ENCODE results near the gene TMPRSS9.
"Not testable (repeated sequence)": the region's sequence is repeated elsewhere in the genome, so short reads cannot be mapped to it uniquely, and the experiment has no call there.

TMPRSS9 gene

GRCh38 chr19:2343289-2343982, 16.6 kb upstream of the TMPRSS9 start:
- no peak for DNase-seq

GRCh38 chr19:2344381-2344870, 15.6 kb upstream of the TMPRSS9 start:
- no peak for DNase-seq

GRCh38 chr19:2345076-2345475, 15.0 kb upstream of the TMPRSS9 start:
- no peak for DNase-seq

- no peak for DNase-seq
Observed at GRCh38 chr19:2345794-2346663, 14.0 kb upstream of the TMPRSS9 start.

- DNase-seq, result not testable (repeated sequence)
Observed at GRCh38 chr19:2349818-2350217, 10.2 kb upstream of the TMPRSS9 start.

GRCh38 chr19:2350656-2351055, 9.4 kb upstream of the TMPRSS9 start:
- no peak for DNase-seq

GRCh38 chr19:2351591-2351990, 8.5 kb upstream of the TMPRSS9 start:
- DNase-seq, result no peak

GRCh38 chr19:2352121-2352520, 7.9 kb upstream of the TMPRSS9 start:
- DNase-seq, result no peak

- DNase-seq, result no peak
Observed at GRCh38 chr19:2353159-2353886, 6.7 kb upstream of the TMPRSS9 start.

GRCh38 chr19:2353887-2354592, 6.0 kb upstream of the TMPRSS9 start:
- DNase-seq, result no peak

GRCh38 chr19:2354670-2355069, 5.4 kb upstream of the TMPRSS9 start:
- no peak for DNase-seq

- no peak for DNase-seq
Observed at GRCh38 chr19:2355168-2356035, 4.7 kb upstream of the TMPRSS9 start.

- no peak for DNase-seq
Observed at GRCh38 chr19:2356036-2356646, 3.9 kb upstream of the TMPRSS9 start.

GRCh38 chr19:2357279-2358206, 2.5 kb upstream of the TMPRSS9 start:
- no peak for DNase-seq

- no peak for DNase-seq
Observed at GRCh38 chr19:2358548-2359173, 1.4 kb upstream of the TMPRSS9 start.

GRCh38 chr19:2360833-2361232, 768 bp downstream of the TMPRSS9 start:
- DNase-seq, result no peak

- no peak for DNase-seq
Observed at GRCh38 chr19:2361246-2362045, 1.4 kb downstream of the TMPRSS9 start.

Data from suppressor macrophage treated with lipopolysaccharide for 1 hour (primary cell).